Measurements from ENCODE around the gene NRXN2.
"Not testable (repeated sequence)": the region's sequence is repeated elsewhere in the genome, so short reads cannot be mapped to it uniquely, and the experiment has no call there.

The NRXN2 gene

GRCh38 chr11:64598797-64599697 lies 124.0 kb downstream of the NRXN2 start:
- DNase-seq = no peak

GRCh38 chr11:64598106-64598796 lies 124.7 kb downstream of the NRXN2 start:
- DNase-seq = no peak

- DNase-seq = no peak
Measured at GRCh38 chr11:64597671-64598101, 125.3 kb downstream of the NRXN2 start.

GRCh38 chr11:64595922-64596321 lies 127.1 kb downstream of the NRXN2 start:
- DNase-seq = not testable (repeated sequence)

- DNase-seq = no peak
Measured at GRCh38 chr11:64594159-64594939, 128.6 kb downstream of the NRXN2 start.

- no peak for DNase-seq
Measured at GRCh38 chr11:64593156-64594105, 129.6 kb downstream of the NRXN2 start.

- DNase-seq = no peak
Measured at GRCh38 chr11:64592656-64593055, 130.3 kb downstream of the NRXN2 start.

GRCh38 chr11:64592234-64592615 lies 130.8 kb downstream of the NRXN2 start:
- DNase-seq = no peak

- DNase-seq = no peak
Measured at GRCh38 chr11:64591257-64592233, 131.5 kb downstream of the NRXN2 start.

- DNase-seq = no peak
Measured at GRCh38 chr11:64590763-64591221, 132.2 kb downstream of the NRXN2 start, which contains the start of gene SLC22A12. Gene SLC22A12 (plus strand): TSS chr11:64591220. CDS start chr11:64591557, 337 bp downstream.

- no peak for DNase-seq
Measured at GRCh38 chr11:64588701-64589100, 134.3 kb downstream of the NRXN2 start.

- no peak for DNase-seq
Measured at GRCh38 chr11:64586366-64586765, 136.6 kb downstream of the NRXN2 start.

- no peak for DNase-seq
Measured at GRCh38 chr11:64585150-64585549, 137.8 kb downstream of the NRXN2 start.

- DNase-seq = no peak
Measured at GRCh38 chr11:64583296-64584262, 139.4 kb downstream of the NRXN2 start.

GRCh38 chr11:64582885-64583284 lies 140.1 kb downstream of the NRXN2 start:
- no peak for DNase-seq

- DNase-seq = no peak
Measured at GRCh38 chr11:64581057-64581523, 141.9 kb downstream of the NRXN2 start.

GRCh38 chr11:64580412-64580811 lies 142.6 kb downstream of the NRXN2 start:
- peak in 2 of 56 donors; percentile 5 to 18 for DNase-seq

GRCh38 chr11:64577202-64577601 lies 145.8 kb downstream of the NRXN2 start:
- DNase-seq = no peak
